GM18519 (cell line): ENCODE results near the gene PPP1R3E.

ENCODE experiments used
- ATAC-seq: cut with Tn5 transposase; IDR thresholded peaks from one replicate; pipeline ENCODE4 v1.9.1; 2021; ENCODE audit warnings: mild to moderate bottlenecking, moderate library complexity; ENCODE audit not compliant: unreplicated experiment, low FRiP score

The PPP1R3E gene

GRCh38 chr14:23252420-23253333 lies 50.0 kb downstream of the PPP1R3E start:
- ATAC-seq, result no peak

DNA sequence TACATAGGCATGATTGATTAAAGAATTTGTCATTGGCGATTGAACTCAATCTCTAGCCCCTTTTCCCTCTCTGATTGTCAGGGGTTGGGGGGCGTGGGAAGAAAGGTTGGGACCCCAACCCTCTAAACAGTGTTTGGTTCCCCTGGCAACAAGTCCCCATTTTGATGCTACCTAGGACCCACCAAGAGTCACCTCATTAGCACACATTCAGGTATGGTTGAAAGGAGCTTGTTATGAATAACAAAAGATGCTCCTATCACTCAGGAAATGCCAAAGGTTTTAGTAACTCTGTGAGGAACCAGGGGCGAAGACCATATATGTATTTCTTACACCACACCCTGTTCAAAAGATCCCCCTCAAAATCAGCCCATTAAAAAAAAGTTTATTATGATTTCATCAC lies 50.7 kb downstream of the PPP1R3E start:
- no peak for ATAC-seq

- no peak for ATAC-seq
These were observed 52.8 kb downstream of the PPP1R3E start for GRCh38 chr14:23249824-23250223.

DNA sequence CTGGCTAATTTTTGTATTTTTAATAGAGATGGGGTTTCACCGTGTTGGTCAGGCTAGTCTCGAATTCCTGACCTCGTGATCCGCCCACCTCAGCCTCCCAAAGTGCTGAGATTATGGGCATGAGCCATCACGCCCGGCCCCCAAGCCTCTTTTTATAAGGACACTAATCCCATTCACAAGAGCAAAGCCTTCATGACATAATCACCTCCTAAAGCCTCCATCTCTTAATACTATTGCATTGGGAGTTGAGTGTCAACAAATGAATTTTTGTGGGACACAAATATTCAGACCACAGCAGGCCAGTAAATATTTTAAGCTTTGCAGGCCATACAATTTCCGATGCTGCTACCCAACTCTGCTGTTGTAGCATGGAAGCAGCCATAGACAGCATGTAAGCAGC lies 54.1 kb downstream of the PPP1R3E start:
- no peak for ATAC-seq
